Glutamatergic neuron (in vitro differentiated cells): Measurements from ENCODE around the gene BORCS5. TPM values are rescaled to one million over a fixed set of nuclear protein-coding genes. Genes with fewer than 3 reads are reported as not detected.

Experiments used
- DNase-seq: peaks from one replicate; pipeline ENCODE4 v3.0.0; 2022
- H3K27ac Mint-ChIP-seq: one replicate; pipeline ENCODE4 v1.8.0; 2020; ENCODE audit warnings: mild to moderate bottlenecking, mixed read lengths, inconsistent platforms; ENCODE audit not compliant: unreplicated experiment
- H3K27me3 Mint-ChIP-seq: one replicate; pipeline ENCODE4 v1.8.0; 2020; ENCODE audit warnings: mild to moderate bottlenecking, moderate library complexity, mixed read lengths, inconsistent platforms; ENCODE audit not compliant: unreplicated experiment
- H3K36me3 Mint-ChIP-seq: one replicate; pipeline ENCODE4 v1.8.0; 2020; ENCODE audit warnings: mild to moderate bottlenecking, mixed read lengths, inconsistent platforms; ENCODE audit not compliant: unreplicated experiment
- H3K4me1 Mint-ChIP-seq: one replicate; pipeline ENCODE4 v1.8.0; 2020; ENCODE audit warnings: mild to moderate bottlenecking, low read depth, mixed read lengths, inconsistent platforms; ENCODE audit not compliant: unreplicated experiment
- H3K4me3 Mint-ChIP-seq: one replicate; pipeline ENCODE4 v1.8.0; 2020; ENCODE audit warnings: mild to moderate bottlenecking, mixed read lengths, inconsistent platforms; ENCODE audit not compliant: unreplicated experiment
- H3K9me3 Mint-ChIP-seq: one replicate; pipeline ENCODE4 v1.8.0; 2020; ENCODE audit warnings: mild to moderate bottlenecking, moderate library complexity, mixed read lengths, inconsistent platforms; ENCODE audit not compliant: unreplicated experiment
- CTCF ChIP-seq: fragments of 200-600 bp; sonication (generic); IDR thresholded peaks from one replicate; pipeline ENCODE4 v1.5.0; 2021; ENCODE audit not compliant: partially characterized antibody, unreplicated experiment
- total RNA-seq: library from RNA; stranded (reverse); fragmentation: NEBNext Ultra II Directional; extraction: Animal tissue kit (Norgen Biotek cat#: 25700); gene quantifications from one replicate; pipeline ENCODE4 v1.2.1, GENCODE V29; 2021; ENCODE audit not compliant: unreplicated experiment

The BORCS5 gene
- total RNA-seq, 1 donor from 2014 or later: 30.2 TPM

- Mint-ChIP-seq H3K9me3 (no peaks in the 10 kb centered on the region), H3K4me1 (peaks cover 3% of the 10 kb centered on the region), H3K27ac (no peak overlapping the region), H3K36me3 (no peaks in the 10 kb centered on the region), H3K27me3 (peaks cover 2% of the 10 kb centered on the region), H3K4me3 (no peak overlapping the region)
- TF ChIP-seq CTCF: no peak
- no peak for DNase-seq
These were observed 93.2 kb downstream of the BORCS5 start for GRCh38 chr12:12450043-12450471.

GRCh38 chr12:12451098-12451497 lies 94.2 kb downstream of the BORCS5 start:
- H3K27ac Mint-ChIP-seq: no peak overlapping the region
- no peak overlapping the region for H3K4me3 Mint-ChIP-seq
- H3K36me3 Mint-ChIP-seq: no peaks in the 10 kb centered on the region
- no peak for DNase-seq
- H3K4me1 Mint-ChIP-seq: peaks cover 3% of the 10 kb centered on the region
- no peaks in the 10 kb centered on the region for H3K9me3 Mint-ChIP-seq
- peaks cover 2% of the 10 kb centered on the region for H3K27me3 Mint-ChIP-seq
- TF ChIP-seq CTCF: no peak

- no peaks in the 10 kb centered on the region for H3K4me1 Mint-ChIP-seq
- H3K4me3 Mint-ChIP-seq: no peak overlapping the region
- H3K9me3 Mint-ChIP-seq: no peaks in the 10 kb centered on the region
- peaks cover 2% of the 10 kb centered on the region for H3K27me3 Mint-ChIP-seq
- no peak overlapping the region for H3K27ac Mint-ChIP-seq
- H3K36me3 Mint-ChIP-seq: no peaks in the 10 kb centered on the region
- DNase-seq: no peak
- TF ChIP-seq CTCF: no peak
These were observed 95.5 kb downstream of the BORCS5 start for GRCh38 chr12:12452326-12452902.

- no peaks in the 10 kb centered on the region for H3K4me1 Mint-ChIP-seq
- no peaks in the 10 kb centered on the region for H3K9me3 Mint-ChIP-seq
- no peak overlapping the region for H3K27ac Mint-ChIP-seq
- no peaks in the 10 kb centered on the region for H3K36me3 Mint-ChIP-seq
- no peak for DNase-seq
- peaks cover 2% of the 10 kb centered on the region for H3K27me3 Mint-ChIP-seq
- no peak for TF ChIP-seq CTCF
- H3K4me3 Mint-ChIP-seq: no peak overlapping the region
These were observed 96.8 kb downstream of the BORCS5 start for GRCh38 chr12:12453635-12454034.

- no peaks in the 10 kb centered on the region for H3K4me1 Mint-ChIP-seq
- no peak for TF ChIP-seq CTCF
These were observed 97.4 kb downstream of the BORCS5 start for GRCh38 chr12:12454315-12454714.

More at GRCh38 chr12:12454315-12454714, 97.4 kb downstream of the BORCS5 start:
- Mint-ChIP-seq H3K36me3 (no peaks in the 10 kb centered on the region), H3K27me3 (peaks cover 2% of the 10 kb centered on the region), H3K9me3 (no peaks in the 10 kb centered on the region), H3K4me3 (no peak overlapping the region), H3K27ac (no peak overlapping the region)
- DNase-seq: no peak
